T-helper 17 cell (primary cell): Measurements from ENCODE around the gene CDK14. TPM values are rescaled to one million over a fixed set of nuclear protein-coding genes. Genes with fewer than 3 reads are reported as not detected.

ENCODE experiments used
- ATAC-seq: fragments of 150-1000 bp; cut with Tn5 transposase; 2 replicates; pipeline ENCODE4 v1.10.0; 2021; ENCODE audit warnings: mild to moderate bottlenecking, moderate library complexity
- DNase-seq, 3 donors: peaks; one replicate each; pipeline versions ENCODE4 v3.0.0 to v3.0.0-alpha.2; 2020 to 2021
- H3K9me3 ChIP-seq: one replicate; pipeline ENCODE4 v1.7.0; 2013; ENCODE audit warnings: low read length, mild to moderate bottlenecking; ENCODE audit not compliant: control insufficient read depth, poor library complexity, severe bottlenecking
- H3K27ac Mint-ChIP-seq: one replicate; pipeline ENCODE4 v1.8.0; 2022; ENCODE audit warnings: mild to moderate bottlenecking, moderate library complexity, mixed read lengths
- H3K27me3 Mint-ChIP-seq: one replicate; pipeline ENCODE4 v1.8.0; 2022; ENCODE audit warnings: mixed read lengths
- H3K36me3 Mint-ChIP-seq: one replicate; pipeline ENCODE4 v1.8.0; 2022; ENCODE audit warnings: low read depth, mixed read lengths
- H3K4me1 Mint-ChIP-seq: one replicate; pipeline ENCODE4 v1.8.0; 2022; ENCODE audit warnings: mild to moderate bottlenecking, mixed read lengths
- H3K4me3 Mint-ChIP-seq: one replicate; pipeline ENCODE4 v1.8.0; 2022; ENCODE audit warnings: mild to moderate bottlenecking, moderate library complexity, mixed read lengths
- total RNA-seq, 4 donors: library from RNA in 2 of 4; stranded (reverse) in 2 of 4; gene quantifications; one replicate each; pipeline ENCODE4 v1.2.3 and lab custom pipeline; 2022 to 2026

CDK14 gene
- total RNA-seq, 2 donors from 2014 or later = 1.7 to 4.6 TPM

GRCh38 chr7:91249506-91250233 is 653.5 kb downstream of the CDK14 start:
- ATAC-seq = no peak
- Mint-ChIP-seq H3K36me3 (no peaks in the 10 kb centered on the region), H3K4me1 (no peaks in the 10 kb centered on the region), H3K27me3 (no peaks in the 10 kb centered on the region), H3K27ac (no peak overlapping the region), H3K4me3 (no peak overlapping the region)
- H3K9me3 ChIP-seq = no peaks in the 10 kb centered on the region
- DNase-seq = no peak

GRCh38 chr7:91250706-91251105 is 654.6 kb downstream of the CDK14 start:
- H3K4me1 Mint-ChIP-seq = no peaks in the 10 kb centered on the region
- H3K4me3 Mint-ChIP-seq = no peak overlapping the region
- ATAC-seq (no peak), DNase-seq (no peak)
- H3K9me3 ChIP-seq = no peaks in the 10 kb centered on the region
- H3K36me3 Mint-ChIP-seq = no peaks in the 10 kb centered on the region
- no peaks in the 10 kb centered on the region for H3K27me3 Mint-ChIP-seq
- H3K27ac Mint-ChIP-seq = no peak overlapping the region

- no peaks in the 10 kb centered on the region for H3K36me3 Mint-ChIP-seq
- H3K4me3 Mint-ChIP-seq = no peak overlapping the region
- DNase-seq (no peak), ATAC-seq (no peak)
- no peaks in the 10 kb centered on the region for H3K9me3 ChIP-seq
- no peaks in the 10 kb centered on the region for H3K4me1 Mint-ChIP-seq
- H3K27ac Mint-ChIP-seq = no peak overlapping the region
- H3K27me3 Mint-ChIP-seq = no peaks in the 10 kb centered on the region
These were observed 655.8 kb downstream of the CDK14 start for GRCh38 chr7:91251877-91252276.

Other genes with a start within 250 kb of the CDK14 start
- 10 to 100 TPM; 15.4 to 19.9 TPM for gene GTPBP10, start 249.6 kb upstream of the CDK14 start, total RNA-seq
- 1 to 10 TPM; 1.6 to 4.1 TPM for gene CLDN12, start 192.9 kb upstream of the CDK14 start, total RNA-seq
- not detected for gene PTTG1IP2, start 126.7 kb upstream of the CDK14 start, total RNA-seq